Natural killer cell treated with Interleukin-12 subunit alpha and Interleukin-12 subunit beta and Interleukin-15 and Interleukin-18, amount 100 ng/mL, for 72 hours (primary cell): ENCODE measurements around the gene CYP2W1. TPM values are rescaled to one million over a fixed set of nuclear protein-coding genes. Genes with fewer than 3 reads are reported as not detected.
"Not testable (repeated sequence)": the region's sequence is repeated elsewhere in the genome, so short reads cannot be mapped to it uniquely, and the experiment has no call there.

Experiments
- ATAC-seq, 2 donors: fragments of 150-1000 bp; cut with Tn5 transposase in 1 of 2; sonication (Bioruptor Pico), chemical (Tn5 transposase) in 1 of 2; 2 replicates each; pipeline ENCODE4 v1.10.0; 2021
- DNase-seq: peaks from one replicate; pipeline ENCODE4 v3.0.0; 2022; ENCODE audit warnings: low spot score
- H3K27ac Mint-ChIP-seq, 2 donors: 1 replicate in 1 of 2; 2 replicates in 1 of 2; pipeline ENCODE4 v1.8.0; 2022; ENCODE audit warnings: mixed read lengths in 2 of 2, mild to moderate bottlenecking in 1 of 2, moderate library complexity in 1 of 2
- H3K27me3 Mint-ChIP-seq, 2 donors: 1 replicate in 1 of 2; 2 replicates in 1 of 2; pipeline ENCODE4 v1.8.0; 2022; ENCODE audit warnings: mixed read lengths in 2 of 2
- H3K36me3 Mint-ChIP-seq: one replicate; pipeline ENCODE4 v1.8.0; 2022; ENCODE audit warnings: mixed read lengths
- H3K4me1 Mint-ChIP-seq, 2 donors: 1 replicate in 1 of 2; 2 replicates in 1 of 2; pipeline ENCODE4 v1.8.0; 2022; ENCODE audit warnings: low read depth in 2 of 2, mixed read lengths in 2 of 2, mild to moderate bottlenecking in 1 of 2
- H3K4me3 Mint-ChIP-seq: one replicate; pipeline ENCODE4 v1.8.0; 2022; ENCODE audit warnings: mixed read lengths
- H3K9me3 Mint-ChIP-seq: 2 replicates; pipeline ENCODE4 v1.8.0; 2022; ENCODE audit warnings: mixed read lengths
- total RNA-seq, 2 donors: library from RNA; stranded (reverse); gene quantifications; one replicate each; pipeline ENCODE4 v1.2.3, GENCODE V29; 2022

CYP2W1 gene
- total RNA-seq, 2 donors from 2014 or later, result not detected

GRCh38 chr7:1030444-1031070, 47.6 kb downstream of the CYP2W1 start:
- no peak overlapping the region for H3K4me3 Mint-ChIP-seq
- ATAC-seq (no peak), DNase-seq (no peak)
- H3K27ac Mint-ChIP-seq, result peak overlapping the region in 1 of 2 donors; percentile 19
- peaks cover 10 to 32% of the 10 kb centered on the region in 2 donors for H3K4me1 Mint-ChIP-seq
- H3K36me3 Mint-ChIP-seq, result no peaks in the 10 kb centered on the region
- peaks cover 2% of the 10 kb centered on the region for H3K9me3 Mint-ChIP-seq
- no peaks in the 10 kb centered on the region for H3K27me3 Mint-ChIP-seq

DNA sequence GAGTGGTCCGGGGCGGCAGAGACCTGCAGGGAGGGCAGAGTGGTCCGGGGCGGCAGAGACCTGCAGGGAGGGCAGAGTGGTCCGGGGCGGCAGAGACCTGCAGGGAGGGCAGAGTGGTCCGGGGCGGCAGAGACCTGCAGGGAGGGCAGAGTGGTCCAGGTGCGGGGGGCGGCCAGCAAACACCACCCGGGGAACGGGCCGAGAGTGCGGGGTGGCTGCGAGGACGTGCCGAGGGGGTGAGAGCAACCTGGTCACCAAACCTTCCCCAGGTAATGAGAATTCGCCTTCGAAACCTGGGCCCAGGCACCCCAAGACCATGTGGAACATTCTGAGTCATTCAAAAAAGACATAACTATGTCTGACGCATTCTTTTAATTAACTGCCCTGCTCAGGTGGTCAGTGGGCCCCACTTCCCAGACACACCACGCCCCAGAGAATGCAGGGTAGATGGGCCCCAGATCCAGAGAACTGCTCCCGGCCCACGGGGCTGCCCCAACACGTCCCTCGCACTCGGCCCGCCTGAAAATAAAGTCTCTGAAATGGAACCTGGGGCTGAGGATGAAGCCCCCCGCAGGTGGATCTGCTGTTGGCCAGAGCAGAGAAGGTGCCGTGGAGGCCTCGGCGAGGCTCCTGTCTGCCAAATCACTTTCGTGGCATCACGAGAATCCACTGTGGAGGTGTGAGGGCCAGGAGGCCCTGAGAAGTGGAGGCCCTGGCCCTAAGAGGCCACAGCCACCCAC, 48.9 kb downstream of the CYP2W1 start:
- H3K27me3 Mint-ChIP-seq, result no peaks in the 10 kb centered on the region
- peaks cover 10 to 28% of the 10 kb centered on the region in 2 donors for H3K4me1 Mint-ChIP-seq
- no peak overlapping the region for H3K4me3 Mint-ChIP-seq
- H3K36me3 Mint-ChIP-seq, result no peaks in the 10 kb centered on the region
- ATAC-seq (no peak), DNase-seq (no peak)
- no peak overlapping the region for H3K27ac Mint-ChIP-seq
- peaks cover 2% of the 10 kb centered on the region for H3K9me3 Mint-ChIP-seq

DNA sequence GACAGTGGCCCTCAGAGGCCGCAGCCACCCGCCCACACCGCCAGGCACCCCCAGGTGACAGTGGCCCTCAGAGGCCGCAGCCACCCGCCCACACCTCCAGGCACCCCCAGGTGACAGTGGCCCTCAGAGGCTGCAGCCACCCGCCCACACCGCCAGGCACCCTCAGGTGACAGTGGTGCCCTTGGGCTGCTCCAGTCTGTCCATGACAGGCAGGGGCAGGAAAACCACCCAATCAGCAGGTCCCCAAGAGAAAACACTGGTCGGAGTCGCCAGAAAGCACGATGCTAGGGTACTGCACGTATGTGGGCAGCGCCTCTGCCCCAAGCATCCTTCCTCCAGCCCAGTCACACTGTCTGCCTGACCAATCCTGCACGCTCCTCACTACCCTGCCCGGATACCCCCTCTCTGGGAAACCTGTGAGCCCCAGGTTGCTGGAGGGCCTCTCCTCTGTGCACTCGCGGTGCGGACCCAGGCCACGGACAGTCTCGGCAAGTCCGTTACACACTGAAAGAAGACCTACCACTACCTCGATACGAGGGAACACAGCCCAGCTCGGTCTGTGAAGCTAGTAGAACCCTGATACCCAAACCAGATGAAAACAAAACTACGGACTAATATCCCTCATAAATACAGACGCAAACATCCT, 49.7 kb downstream of the CYP2W1 start:
- ATAC-seq (no peak), DNase-seq (no peak)
- no peaks in the 10 kb centered on the region for H3K36me3 Mint-ChIP-seq
- H3K9me3 Mint-ChIP-seq, result peaks cover 2% of the 10 kb centered on the region
- peaks cover 10 to 25% of the 10 kb centered on the region in 2 donors for H3K4me1 Mint-ChIP-seq
- H3K27ac Mint-ChIP-seq, result peak overlapping the region in 1 of 2 donors; percentile 8
- H3K27me3 Mint-ChIP-seq, result no peaks in the 10 kb centered on the region
- H3K4me3 Mint-ChIP-seq, result no peak overlapping the region

GRCh38 chr7:1033546-1034145, 50.7 kb downstream of the CYP2W1 start:
- Mint-ChIP-seq H3K4me3 (no peak overlapping the region), H3K36me3 (no peaks in the 10 kb centered on the region), H3K4me1 (peaks cover 10 to 24% of the 10 kb centered on the region in 2 donors), H3K27me3 (no peaks in the 10 kb centered on the region), H3K9me3 (peaks cover 2% of the 10 kb centered on the region), H3K27ac (peak overlapping the region in 1 of 2 donors; percentile 8)
- DNase-seq (no peak), ATAC-seq (no peak)

DNA sequence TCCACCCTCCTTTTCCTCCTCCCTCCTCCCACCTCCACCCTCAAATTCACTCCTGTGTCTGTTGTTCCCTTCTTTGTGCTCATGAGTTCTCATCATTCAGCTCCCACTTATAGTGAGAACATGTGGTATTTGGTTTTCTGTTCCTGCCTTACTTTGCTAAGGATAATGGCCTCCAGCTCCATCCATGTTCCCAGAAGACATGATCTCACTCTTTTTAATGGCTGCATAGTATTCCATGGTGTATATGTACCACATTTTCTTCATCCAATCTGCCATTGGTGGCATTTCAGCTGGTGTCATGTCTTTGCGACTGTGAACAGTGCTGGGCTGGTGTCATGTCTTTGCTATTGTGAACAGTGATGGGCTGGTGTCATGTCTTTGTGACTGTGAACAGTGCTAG, 51.8 kb downstream of the CYP2W1 start:
- not testable (repeated sequence) for H3K27me3 Mint-ChIP-seq, H3K9me3 Mint-ChIP-seq, H3K36me3 Mint-ChIP-seq, ATAC-seq, H3K4me3 Mint-ChIP-seq, DNase-seq, H3K27ac Mint-ChIP-seq
- peaks cover 5 to 19% of the 10 kb centered on the region in 2 donors for H3K4me1 Mint-ChIP-seq

DNA sequence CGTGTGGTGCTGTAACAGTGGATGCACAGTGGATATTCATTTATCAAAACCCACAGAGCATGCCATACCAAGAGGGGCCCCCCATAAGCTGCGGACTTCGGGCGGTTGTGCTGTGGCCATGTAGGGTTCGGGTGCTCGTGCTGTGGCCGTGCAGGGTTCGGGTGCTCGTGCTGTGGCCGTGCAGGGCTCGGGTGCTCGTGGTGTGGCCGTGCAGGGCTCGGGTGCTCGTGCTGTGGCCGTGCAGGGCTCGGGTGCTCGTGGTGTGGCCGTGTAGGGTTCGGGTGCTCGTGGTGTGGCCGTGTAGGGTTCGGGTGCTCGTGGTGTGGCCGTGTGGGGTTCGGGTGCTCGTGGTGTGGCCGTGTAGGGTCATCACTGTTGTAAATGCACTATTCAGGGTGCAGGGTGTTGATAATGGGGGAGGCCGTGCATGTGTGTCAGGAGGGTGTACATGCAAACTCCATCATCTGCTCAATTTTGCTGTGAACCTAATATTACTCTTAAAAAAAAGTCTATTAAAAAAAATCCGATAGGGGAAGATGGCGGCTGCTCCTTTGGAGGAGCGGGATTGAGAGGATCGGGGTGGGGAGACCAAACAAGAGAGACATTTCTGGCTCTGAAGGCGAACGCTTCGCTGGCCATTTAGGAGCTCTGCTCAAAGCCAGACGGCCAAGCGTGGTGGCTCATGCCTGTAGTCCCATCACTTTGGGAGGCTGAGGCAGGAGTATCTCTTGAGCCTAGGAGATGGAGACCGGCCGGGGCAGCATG, 53.4 kb downstream of the CYP2W1 start:
- H3K4me1 Mint-ChIP-seq, result peaks cover 10 to 18% of the 10 kb centered on the region in 2 donors

More for the DNA sequence above, 53.4 kb downstream of the CYP2W1 start:
- ATAC-seq, DNase-seq, H3K27me3 Mint-ChIP-seq, H3K9me3 Mint-ChIP-seq, H3K36me3 Mint-ChIP-seq, H3K4me3 Mint-ChIP-seq, H3K27ac Mint-ChIP-seq: not testable (repeated sequence)

Other genes starting within 250 kb of the CYP2W1 start
- gene SUN1, start 150.7 kb upstream of the CYP2W1 start, total RNA-seq, result 10 to 100 TPM; 34.3 to 50.4 TPM
- 10 to 100 TPM; 42.8 to 44.5 TPM for gene GET4, start 106.6 kb upstream of the CYP2W1 start, total RNA-seq
- 100 to 1,000 TPM in 1 of 2 donors, 10 to 100 TPM in 1; 70.6 to 161 TPM for gene ADAP1, start 28.5 kb upstream of the CYP2W1 start, total RNA-seq
- 10 to 100 TPM; 17.2 to 19.9 TPM for gene COX19, start 7.6 kb upstream of the CYP2W1 start, total RNA-seq
- gene GPR146, start 61.4 kb downstream of the CYP2W1 start, total RNA-seq, result 1 to 10 TPM in 1 of 2 donors, under 1 TPM in 1; 0.89 to 8.1 TPM
- not detected for gene GPER1, start 104.9 kb downstream of the CYP2W1 start, total RNA-seq
- 10 to 100 TPM; 34.7 to 41.2 TPM for gene ZFAND2A, start 177.0 kb downstream of the CYP2W1 start, total RNA-seq
- gene UNCX, start 249.7 kb downstream of the CYP2W1 start, total RNA-seq, result not detected